ENCODE results near the gene FOXP1. TPM values are rescaled to one million over a fixed set of nuclear protein-coding genes. Genes with fewer than 3 reads are reported as not detected.

The FOXP1 gene
- total RNA-seq, 1 experiment from 2014 or later: 75.3 TPM

- Mint-ChIP-seq H3K4me1 (peaks cover 59 to 61% of the 10 kb centered on the region in 2 experiments), H3K27ac (peak overlapping the region in 1 of 3 experiments; percentile 97; a peak in 1 of 7 replicates), H3K9me3 (no peaks in the 10 kb centered on the region), H3K36me3 (ENCODE audit: insufficient read depth in 1 of 3, low read depth in 3 of 3) (no peaks in the 10 kb centered on the region), H3K27me3 (ENCODE audit: low read depth) (peaks cover 13% of the 10 kb centered on the region), H3K4me3 (peak overlapping the region; percentile 68 to 88)
- Histone ChIP-seq H3K79me1 (ENCODE audit: insufficient read depth, low read depth, low read length, poor library complexity, severe bottlenecking) (no peaks in the 10 kb centered on the region), H3K4ac (ENCODE audit: low read depth, low read length) (no peak overlapping the region), H3K79me2 (ENCODE audit: insufficient read depth, low read length) (no peaks in the 10 kb centered on the region; the same call in 1 of the 2 replicates), H3K23ac (ENCODE audit: insufficient read length, low read depth, low read length) (no peak overlapping the region), H3K18ac (ENCODE audit: insufficient read length, low read depth, low read length) (no peak overlapping the region), H3T11ph (ENCODE audit: low read length) (no peak overlapping the region), H3K14ac (ENCODE audit: insufficient read depth, low read length) (no peak overlapping the region), H3K4me1 (ENCODE audit: insufficient read depth, low read length) (peaks cover 6% of the 10 kb centered on the region; the same call in 1 of the 2 replicates), H2BK20ac (ENCODE audit: low read depth, low read length, poor library complexity, severe bottlenecking) (no peak overlapping the region), H4K5ac (ENCODE audit: insufficient read length, low read depth, low read length) (no peak overlapping the region), H3K27ac (ENCODE audit: insufficient read length, low read depth, low read length) (no peak overlapping the region), H2BK5ac (ENCODE audit: insufficient read length, low read length) (no peak overlapping the region), H2AFZ (ENCODE audit: low read length) (no peak overlapping the region), H3K23me2 (ENCODE audit: insufficient read length, low read depth, low read length, poor library complexity, severe bottlenecking) (peaks cover 17% of the 10 kb centered on the region), H3K4me2 (ENCODE audit: insufficient read depth, insufficient read length, low read length) (peak overlapping the region; percentile 98), H3K9me3 (ENCODE audit: control insufficient read depth, low read depth, low read length) (no peaks in the 10 kb centered on the region), H3K9ac (ENCODE audit: extremely low read depth, insufficient read length, low read length) (no peak overlapping the region), H3K56ac (ENCODE audit: insufficient read length, low read depth, low read length) (no peak overlapping the region), H2BK12ac (ENCODE audit: insufficient read length, low read depth, low read length) (no peak overlapping the region), H2BK120ac (ENCODE audit: low read depth, low read length, poor library complexity, severe bottlenecking) (no peak overlapping the region), H3K27me3 (ENCODE audit: insufficient read depth, low read length) (no peaks in the 10 kb centered on the region), H4K20me1 (ENCODE audit: control insufficient read depth, insufficient read depth, insufficient read length) (no peaks in the 10 kb centered on the region), H2AK5ac (ENCODE audit: insufficient read length, low read length) (no peak overlapping the region), H4K8ac (replicated peaks; ENCODE audit: insufficient read length, low read depth, low read length) (no peak overlapping the region), H2BK15ac (ENCODE audit: low read depth, low read length) (no peak overlapping the region), H4K91ac (ENCODE audit: insufficient read length, low read depth, low read length) (no peak overlapping the region)
- DNase-seq: no peak
- TF ChIP-seq CTCF (conservative IDR thresholded peaks at IDR 0.05): no peak
- WGBS (ENCODE audit: extremely low coverage, insufficient read length, low lambda C conversion rate): no CpG with 5 or more reads among the region's 4 CpGs
These were observed 517.8 kb downstream of the FOXP1 start for GRCh38 chr3:71065764-71066013.

Measured in H9 (cell line).